GM23248 (cell line): ENCODE results near the gene EGR4.

Source experiments
- EZH2 ChIP-seq: fragments of 200-600 bp; sonication (generic); IDR thresholded peaks from 2 replicates; pipeline ENCODE4 v1.6.1; 2018; ENCODE audit warnings: antibody characterized with exemption, mild to moderate bottlenecking; ENCODE audit not compliant: insufficient read depth, poor library complexity, severe bottlenecking
- EZH2phosphoT487 ChIP-seq: fragments of 200-600 bp; sonication (generic); IDR thresholded peaks from 2 replicates; pipeline ENCODE4 v1.6.1; 2018; ENCODE audit warnings: antibody characterized with exemption, moderate library complexity, mild to moderate bottlenecking, low read depth; ENCODE audit not compliant: insufficient read depth

DNA sequence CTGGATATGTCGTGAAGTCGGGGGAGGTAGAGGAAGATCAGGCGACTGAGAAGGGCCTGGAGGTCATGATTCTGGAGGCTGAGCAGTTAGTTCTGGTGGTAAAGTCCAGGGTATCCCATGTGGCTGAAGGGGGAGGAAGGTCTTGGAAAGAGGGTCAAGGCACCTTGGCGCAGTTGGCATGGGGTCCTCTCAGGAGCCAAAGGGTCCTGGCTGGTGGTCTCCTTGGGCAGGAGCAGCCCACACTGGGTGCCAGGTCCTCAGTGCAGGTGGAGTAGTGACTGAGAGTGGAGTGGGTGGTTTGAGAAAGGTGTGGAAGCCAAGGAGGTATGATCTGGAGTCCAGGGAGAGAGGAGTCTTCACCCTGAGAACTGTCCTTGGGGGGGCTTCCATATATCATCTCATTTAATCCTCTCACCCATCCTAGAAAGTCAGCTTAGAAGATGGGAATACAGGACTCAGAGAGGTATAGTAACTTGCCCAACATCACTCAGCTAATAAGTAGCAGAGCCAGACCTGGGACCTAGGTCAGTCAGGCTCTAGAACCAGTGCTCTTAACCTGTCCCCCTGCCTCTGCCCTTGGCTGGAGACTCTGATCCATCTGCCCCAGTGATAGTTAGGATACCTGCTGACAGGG, 33.5 kb downstream of the EGR4 start:
- TF ChIP-seq EZH2phosphoT487, result no peak
- no peak for TF ChIP-seq EZH2
